ENCODE measurements around the gene TENM4. TPM values are rescaled to one million over a fixed set of nuclear protein-coding genes. Genes with fewer than 3 reads are reported as not detected.
A peak's percentile ranks its signal among the peaks of the same experiment; 100 is the strongest.

Gene TENM4
- total RNA-seq, 2 donors from 2014 or later: 68.2 to 130 TPM

GRCh38 chr11:79212741-79213190 lies 228.1 kb downstream of the TENM4 start:
- Mint-ChIP-seq H3K4me1 (peaks cover 19% of the 10 kb centered on the region), H3K36me3 (ENCODE audit: low read depth) (peaks cover 53% of the 10 kb centered on the region), H3K27ac (peak overlapping the region; percentile 57), H3K27me3 (ENCODE audit: insufficient read depth) (no peaks in the 10 kb centered on the region), H3K9me3 (no peaks in the 10 kb centered on the region), H3K4me3 (no peak overlapping the region)
- Histone ChIP-seq H3K4me3 (ENCODE audit: low read length) (no peak overlapping the region), H3K9me3 (ENCODE audit: control insufficient read depth, low read length) (peaks cover 7% of the 10 kb centered on the region), H3K4me1 (ENCODE audit: control insufficient read depth, insufficient read depth, low read length) (no peaks in the 10 kb centered on the region), H3K27me3 (ENCODE audit: control insufficient read depth, insufficient read depth, low read length, poor library complexity, severe bottlenecking) (no peaks in the 10 kb centered on the region), H3K36me3 (ENCODE audit: control insufficient read depth, insufficient read depth, low read length) (peaks cover 8% of the 10 kb centered on the region), H3K9ac (ENCODE audit: extremely low read depth, low read length, poor library complexity, severe bottlenecking) (no peak overlapping the region), H3K27ac (ENCODE audit: low read depth, low read length) (no peak overlapping the region)
- no peak for TF ChIP-seq CTCF (conservative IDR thresholded peaks at IDR 0.05)
- WGBS, 2 experiments (ENCODE audit: insufficient coverage in 1 of 2, insufficient read length in 1 of 2): 54 to 56% methylated on average over 5 to 6 of the region's 6 CpGs
- peak; percentile 82 for DNase-seq

- Mint-ChIP-seq H3K4me1 (peaks cover 9% of the 10 kb centered on the region), H3K36me3 (ENCODE audit: low read depth) (peaks cover 35% of the 10 kb centered on the region), H3K27ac (no peak overlapping the region), H3K27me3 (ENCODE audit: insufficient read depth) (no peaks in the 10 kb centered on the region), H3K9me3 (no peaks in the 10 kb centered on the region), H3K4me3 (no peak overlapping the region)
- Histone ChIP-seq H3K36me3 (ENCODE audit: control insufficient read depth, insufficient read depth, low read length) (peaks cover 8% of the 10 kb centered on the region), H3K27ac (ENCODE audit: low read depth, low read length) (no peak overlapping the region), H3K9me3 (ENCODE audit: control insufficient read depth, low read length) (no peaks in the 10 kb centered on the region), H3K4me3 (ENCODE audit: low read length) (no peak overlapping the region), H3K4me1 (ENCODE audit: control insufficient read depth, insufficient read depth, low read length) (no peaks in the 10 kb centered on the region), H3K27me3 (ENCODE audit: control insufficient read depth, insufficient read depth, low read length, poor library complexity, severe bottlenecking) (no peaks in the 10 kb centered on the region), H3K9ac (ENCODE audit: extremely low read depth, low read length, poor library complexity, severe bottlenecking) (no peak overlapping the region)
- WGBS, 2 experiments (ENCODE audit: insufficient coverage in 1 of 2, insufficient read length in 1 of 2): 97 to 100% methylated on average over 3 to 6 of the region's 6 CpGs
- no peak for TF ChIP-seq CTCF (conservative IDR thresholded peaks at IDR 0.05)
- DNase-seq: no peak
Observed at GRCh38 chr11:79209540-79210266, 231.1 kb downstream of the TENM4 start.

GRCh38 chr11:79208126-79208525 lies 232.7 kb downstream of the TENM4 start:
- Histone ChIP-seq H3K9ac (ENCODE audit: extremely low read depth, low read length, poor library complexity, severe bottlenecking) (no peak overlapping the region), H3K36me3 (ENCODE audit: control insufficient read depth, insufficient read depth, low read length) (peaks cover 8% of the 10 kb centered on the region), H3K4me3 (ENCODE audit: low read length) (no peak overlapping the region), H3K27ac (ENCODE audit: low read depth, low read length) (no peak overlapping the region), H3K27me3 (ENCODE audit: control insufficient read depth, insufficient read depth, low read length, poor library complexity, severe bottlenecking) (no peaks in the 10 kb centered on the region), H3K4me1 (ENCODE audit: control insufficient read depth, insufficient read depth, low read length) (no peaks in the 10 kb centered on the region), H3K9me3 (ENCODE audit: control insufficient read depth, low read length) (no peaks in the 10 kb centered on the region)
- DNase-seq: no peak
- Mint-ChIP-seq H3K27ac (no peak overlapping the region), H3K36me3 (ENCODE audit: low read depth) (peaks cover 22% of the 10 kb centered on the region), H3K27me3 (ENCODE audit: insufficient read depth) (no peaks in the 10 kb centered on the region), H3K4me3 (no peak overlapping the region), H3K9me3 (no peaks in the 10 kb centered on the region), H3K4me1 (peaks cover 9% of the 10 kb centered on the region)
- WGBS, 2 experiments (ENCODE audit: insufficient coverage in 1 of 2, insufficient read length in 1 of 2): 96% methylated on average over 2 of the region's 2 CpGs; no CpG with 5 or more reads in 1 of the 2 experiments
- no peak for TF ChIP-seq CTCF (conservative IDR thresholded peaks at IDR 0.05)

Data from endodermal cell (in vitro differentiated cells).